ENCODE data around the gene SLC38A10. TPM values are rescaled to one million over a fixed set of nuclear protein-coding genes. Genes with fewer than 3 reads are reported as not detected.

Gene SLC38A10
- total RNA-seq, 1 experiment from 2014 or later: 109 TPM

DNA sequence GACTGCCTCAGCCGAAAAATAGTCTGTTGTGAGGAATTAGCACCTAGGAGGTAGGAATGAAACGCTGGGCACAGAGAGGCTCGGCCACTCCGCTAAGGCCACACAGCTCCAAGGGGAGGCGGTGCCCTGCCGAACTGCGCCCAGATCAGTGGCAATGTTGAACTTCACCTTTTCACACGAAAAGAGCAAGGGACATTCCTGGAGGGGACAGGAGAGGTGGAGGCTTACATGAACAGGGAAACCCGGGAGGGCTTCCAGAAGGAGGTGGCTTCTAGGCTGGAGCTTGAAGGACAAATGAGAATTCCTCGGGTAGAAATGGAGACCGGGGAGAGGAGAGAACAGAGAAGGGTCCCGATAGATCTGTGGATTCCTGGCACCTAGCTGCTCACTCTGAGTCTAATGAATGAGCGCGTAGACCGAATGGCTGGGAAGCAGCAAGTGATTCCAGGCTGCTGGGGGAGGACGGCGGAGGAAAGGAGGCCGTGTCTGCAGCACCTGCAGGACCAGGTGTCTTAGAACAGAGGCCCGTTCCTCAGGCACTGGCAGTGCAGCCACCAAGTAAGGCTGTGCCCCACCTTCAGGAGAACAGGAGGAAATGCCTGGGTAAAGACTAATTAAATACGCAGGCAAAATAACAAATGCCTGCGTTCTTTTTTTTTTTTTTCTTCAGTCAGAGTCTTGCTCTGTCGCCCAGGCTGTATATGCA, 722 bp upstream of the SLC38A10 start:
- CTCF ChIA-PET: interaction anchor here (0.6 to 2.0 kb wide), 9 partner anchors 11 to 212 kb away, joined by 3 to 9 read pairs (median 5); partner anchors contain the start of gene BAHCC1
- peak; percentile 80 for DNase-seq (ENCODE audit: low read depth, low spot score)
- ATAC-seq: peak; percentile 65
- RAD21 ChIA-PET (ENCODE audit: low non-redundant PET in 1 of 2, low total read pairs in 2 of 2, uncharacterized antibody in 2 of 2, unreplicated experiment in 2 of 2): interaction anchor here (0.6 to 1.4 kb wide), 7 partner anchors 34 to 176 kb away, joined by 3 to 4 read pairs (median 3); no protein-coding TSS in a partner anchor
- Histone ChIP-seq H3K4me2 (ENCODE audit: low read length) (peak overlapping the region; percentile 81), H3K9me2 (ENCODE audit: insufficient read depth) (no peaks in the 10 kb centered on the region), H3K9me3 (ENCODE audit: control insufficient read depth in 1 of 2, insufficient read depth in 1 of 2, low read depth in 1 of 2, low read length in 2 of 2) (no peaks in the 10 kb centered on the region), H3K27me3 (ENCODE audit: insufficient read depth, low read length) (no peaks in the 10 kb centered on the region), H3K4me1 (ENCODE audit: control insufficient read depth in 1 of 2, insufficient read depth in 2 of 2, low read length in 2 of 2) (peaks cover 17 to 37% of the 10 kb centered on the region in 2 experiments; a peak in 3 of 4 replicates), H3K27ac (ENCODE audit: low read depth, low read length) (peak overlapping the region; percentile 98), H3K4me3 (replicated peaks in 1 of 2; ENCODE audit: low read depth in 1 of 2, low read length in 2 of 2) (peak overlapping the region; percentile 78 to 82), H3K79me2 (ENCODE audit: insufficient read depth, low read length) (peaks cover 31% of the 10 kb centered on the region), H4K20me1 (ENCODE audit: insufficient read depth) (peaks cover 3% of the 10 kb centered on the region; the same call in 1 of the 2 replicates), H3K9ac (ENCODE audit: low read length) (peak overlapping the region; percentile 84), H2AFZ (ENCODE audit: low read depth, low read length, poor library complexity, severe bottlenecking) (peak overlapping the region; percentile 44), H3K36me3 (ENCODE audit: control insufficient read depth in 1 of 2, insufficient read depth in 2 of 2, low read length in 2 of 2) (no peaks in the 10 kb centered on the region)
- intact Hi-C loops (cut with micrococcal nuclease): loop anchor here (2.0 to 5.0 kb wide), 2 partner anchors 99 to 191 kb away; partner anchors contain the start of gene BAHCC1
- POLR2A ChIA-PET: interaction anchor here (0.8 to 1.7 kb wide), 15 partner anchors 10 to 216 kb away, joined by 3 to 7 read pairs (median 3); partner anchors contain the start of genes ACTG1 and BAHCC1
- TSS peak; percentile 94 for BruUV-seq (replicated peaks)
- TF ChIP-seq REST (IDR thresholded peaks at IDR 0.05; ENCODE audit: low read depth): no peak
- no peak for TF ChIP-seq EGR1 (IDR thresholded peaks at IDR 0.05; ENCODE audit: low read depth)
- no peak for TF ChIP-seq YY1 (IDR thresholded peaks at IDR 0.05; ENCODE audit: extremely low read depth, insufficient replicate concordance, low read depth, low read length)
- peak; percentile 80 for TF ChIP-seq POLR2AphosphoS5 (IDR thresholded peaks at IDR 0.05; ENCODE audit: low read depth, low read length)
- no peak for TF ChIP-seq SP1 (IDR thresholded peaks at IDR 0.05; ENCODE audit: low read depth)
- TF ChIP-seq ZBTB33 (IDR thresholded peaks at IDR 0.05; ENCODE audit: extremely low read depth, insufficient replicate concordance, low read length): no peak
- TF ChIP-seq, protein P1, sequence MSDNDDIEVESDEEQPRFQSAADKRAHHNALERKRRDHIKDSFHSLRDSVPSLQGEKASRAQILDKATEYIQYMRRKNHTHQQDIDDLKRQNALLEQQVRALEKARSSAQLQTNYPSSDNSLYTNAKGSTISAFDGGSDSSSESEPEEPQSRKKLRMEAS (IDR thresholded peaks at IDR 0.05): peak; percentile 67; the same call in 1 of the 2 replicates
- TF ChIP-seq ZFX (IDR thresholded peaks at IDR 0.05): no peak
- TF ChIP-seq ZNF274 (IDR thresholded peaks at IDR 0.05; ENCODE audit: low read depth, low read length): no peak
- peak; percentile 34 to 59 (median 46); a peak in 3 of 6 replicates for TF ChIP-seq CTCF (IDR thresholded peaks at IDR 0.05 in 2 of 3, conservative IDR thresholded peaks at IDR 0.05 in 1 of 3; ENCODE audit: borderline replicate concordance in 1 of 3, insufficient read depth in 1 of 3, low read depth in 2 of 3, low read length in 2 of 3)
- TF ChIP-seq CBX3 (IDR thresholded peaks at IDR 0.05; ENCODE audit: low read depth): no peak; the same call in 1 of the 2 replicates
- TF ChIP-seq FOSL1 (IDR thresholded peaks at IDR 0.05; ENCODE audit: low read depth): no peak
- no peak for TF ChIP-seq ELF1 (IDR thresholded peaks at IDR 0.05; ENCODE audit: borderline replicate concordance, low read depth)
- no peak for TF ChIP-seq EZH2phosphoT487 (IDR thresholded peaks at IDR 0.05; ENCODE audit: borderline replicate concordance)
- no peak for TF ChIP-seq JUND (IDR thresholded peaks at IDR 0.05)
- no peak for TF ChIP-seq SIN3A (IDR thresholded peaks at IDR 0.05; ENCODE audit: low read depth)
- TF ChIP-seq, protein P2, sequence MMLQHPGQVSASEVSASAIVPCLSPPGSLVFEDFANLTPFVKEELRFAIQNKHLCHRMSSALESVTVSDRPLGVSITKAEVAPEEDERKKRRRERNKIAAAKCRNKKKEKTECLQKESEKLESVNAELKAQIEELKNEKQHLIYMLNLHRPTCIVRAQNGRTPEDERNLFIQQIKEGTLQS (IDR thresholded peaks at IDR 0.05): no peak
- no peak for TF ChIP-seq EZH2 (IDR thresholded peaks at IDR 0.05)
